Measurements from ENCODE around the gene PLD1.

PLD1 gene

DNA sequence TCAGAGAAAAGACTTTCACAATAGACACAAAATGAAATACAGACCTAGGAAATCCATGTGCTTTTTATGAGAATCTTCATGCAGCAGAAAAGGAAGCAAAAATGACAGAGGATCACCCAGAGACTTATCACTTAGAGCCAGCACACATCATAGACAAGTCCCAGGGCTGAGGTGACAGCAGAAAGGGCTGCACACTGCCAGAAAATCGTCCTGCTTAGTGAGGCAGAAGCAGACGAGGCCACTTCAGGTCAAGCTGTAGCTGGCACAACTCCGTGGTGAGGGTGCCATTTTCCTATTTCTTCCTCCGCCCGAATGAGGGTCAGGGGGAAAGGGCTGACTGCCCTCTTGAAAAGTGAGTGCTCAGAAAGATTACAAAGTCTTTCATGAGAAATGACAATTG lies 254.1 kb downstream of the PLD1 start:
- no peak for DNase-seq

DNA sequence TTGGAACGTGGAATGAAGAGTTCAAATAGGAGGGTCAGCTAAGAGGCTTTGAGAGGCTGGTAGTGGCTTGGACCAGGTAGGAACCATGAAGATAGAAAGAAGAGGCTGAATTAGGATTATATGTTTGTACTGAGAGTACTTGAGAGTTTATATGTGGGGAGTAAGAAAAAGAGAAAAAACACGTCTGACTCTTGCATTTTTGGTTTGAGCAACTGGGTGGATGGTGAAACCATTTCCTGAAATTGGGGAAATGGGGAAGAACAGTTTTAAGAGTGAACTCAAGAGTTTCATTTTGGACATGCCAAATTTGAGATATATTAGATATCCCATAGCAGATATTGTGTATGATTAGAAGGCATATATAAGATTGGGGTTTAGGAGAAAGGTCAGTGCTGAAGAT lies 257.2 kb downstream of the PLD1 start:
- no peak for DNase-seq

DNA sequence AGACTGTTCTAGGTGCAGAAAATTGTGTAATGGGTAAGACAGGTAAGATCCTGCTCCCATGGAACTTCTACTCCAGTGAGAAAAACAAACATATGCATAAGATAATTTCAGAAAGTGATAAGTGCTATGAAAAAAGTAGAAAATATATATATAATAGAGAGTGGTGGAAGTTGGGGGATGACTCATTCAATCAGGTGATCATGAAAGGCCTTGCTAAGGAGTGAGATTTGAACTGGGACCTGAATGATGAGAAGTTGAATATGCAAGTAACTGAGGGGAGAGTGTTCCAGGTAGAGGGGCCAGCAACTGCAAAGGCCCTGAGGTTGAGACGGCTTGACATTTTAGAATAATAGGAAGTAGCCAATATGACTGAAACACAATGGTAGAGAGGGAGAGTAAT lies 257.8 kb downstream of the PLD1 start:
- no peak for DNase-seq

DNA sequence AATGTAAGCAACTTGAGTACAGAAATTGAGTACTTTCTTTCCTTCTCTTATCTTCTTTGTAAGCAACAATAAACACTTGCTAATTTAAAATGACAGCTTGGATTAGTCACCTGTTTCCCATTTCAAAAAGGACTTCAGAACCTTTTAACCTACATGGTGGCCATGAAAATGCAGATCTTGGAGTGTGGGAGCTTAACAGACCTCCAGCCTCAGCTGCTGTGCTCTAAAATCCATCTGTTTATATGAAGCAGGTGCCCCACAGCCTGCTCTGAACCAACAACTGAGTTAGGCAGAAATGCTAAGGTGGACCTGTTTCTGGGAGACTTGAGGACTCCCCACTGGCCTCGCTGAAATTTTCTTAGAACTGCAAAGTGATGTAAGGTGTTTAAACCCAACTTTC lies 259.0 kb downstream of the PLD1 start:
- DNase-seq = no peak
